ENCODE results near the gene ZNF716.
"Not testable (repeated sequence)": the region's sequence is repeated elsewhere in the genome, so short reads cannot be mapped to it uniquely, and the experiment has no call there.

ZNF716 gene

DNA sequence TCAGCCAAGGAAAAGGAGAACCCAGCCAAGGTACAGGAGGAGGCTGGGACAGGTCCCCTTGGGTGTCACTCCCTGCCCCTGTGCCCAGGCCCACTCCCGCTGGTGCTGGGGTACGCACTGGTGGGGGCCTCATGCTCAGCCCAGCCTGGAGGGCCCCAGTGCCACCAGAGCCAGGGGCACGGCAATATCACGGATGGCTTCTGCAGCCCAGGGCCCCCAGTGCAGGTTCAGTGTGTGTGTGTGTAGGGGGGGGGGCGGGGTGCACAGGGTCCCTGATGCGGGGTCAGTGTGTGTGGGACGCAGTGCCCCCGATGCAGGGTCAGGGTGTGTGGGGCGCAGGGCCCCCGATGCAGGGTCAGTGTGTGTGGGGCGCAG is 23.4 kb upstream of the ZNF716 start:
- DNase-seq = no peak

DNA sequence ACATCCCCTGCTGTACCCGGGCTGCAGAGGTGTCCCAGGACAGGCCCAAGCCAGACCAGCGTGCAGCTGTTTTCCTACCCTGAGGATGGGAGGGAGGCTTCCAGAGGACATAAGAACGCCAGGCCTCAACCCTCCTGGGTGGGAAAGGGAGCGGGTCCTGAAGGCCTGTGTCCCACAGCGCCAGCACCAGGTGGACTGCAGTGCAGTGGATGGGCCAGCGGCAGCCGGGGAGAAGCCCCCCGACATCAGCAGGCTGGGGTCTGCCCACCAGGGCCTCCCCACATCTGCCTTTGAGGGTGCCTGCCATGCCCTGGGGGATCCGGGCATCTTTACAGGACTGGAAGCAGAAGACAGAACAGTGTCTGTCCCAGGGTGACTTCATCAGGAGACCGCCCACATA is 22.8 kb upstream of the ZNF716 start:
- DNase-seq = no peak

DNA sequence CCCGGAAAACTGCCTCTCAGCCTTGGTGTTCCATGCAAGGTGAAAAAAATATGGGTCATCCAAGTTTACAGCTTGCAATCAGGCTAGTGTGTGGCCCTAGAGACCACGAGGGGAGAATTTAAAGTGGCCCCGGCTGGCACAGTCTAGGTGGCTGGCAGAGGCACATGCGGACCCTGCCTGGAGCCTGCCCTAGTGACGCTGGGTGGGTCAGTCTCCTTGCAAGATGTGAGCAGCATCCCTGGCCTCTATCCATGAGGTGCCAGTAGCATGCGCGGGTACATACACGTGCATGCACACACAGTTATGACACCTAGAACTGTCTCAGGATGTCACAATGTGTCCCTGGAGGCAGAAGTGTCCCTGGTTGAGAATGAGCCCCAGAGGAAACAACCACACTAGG is 22.4 kb upstream of the ZNF716 start:
- no peak for DNase-seq

DNA sequence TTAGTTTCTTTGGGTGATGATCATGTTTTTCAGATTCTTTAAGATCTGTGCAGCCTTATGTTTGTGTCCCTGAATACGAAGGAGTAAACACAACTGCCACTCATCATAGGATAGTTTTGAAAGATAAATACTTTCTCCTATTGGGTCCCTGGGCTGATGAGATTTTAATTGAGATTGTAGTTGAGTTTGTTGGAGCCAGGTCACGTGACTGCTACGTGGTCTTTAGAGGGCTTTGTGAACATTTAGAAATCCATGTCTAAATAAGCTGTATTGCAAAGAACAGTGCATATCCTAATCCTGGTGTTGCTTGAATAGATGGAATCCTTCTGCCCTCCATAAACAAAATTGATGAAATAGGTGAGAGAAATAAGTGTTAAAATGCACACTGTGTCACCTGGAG is 17.4 kb upstream of the ZNF716 start:
- DNase-seq = no peak

DNA sequence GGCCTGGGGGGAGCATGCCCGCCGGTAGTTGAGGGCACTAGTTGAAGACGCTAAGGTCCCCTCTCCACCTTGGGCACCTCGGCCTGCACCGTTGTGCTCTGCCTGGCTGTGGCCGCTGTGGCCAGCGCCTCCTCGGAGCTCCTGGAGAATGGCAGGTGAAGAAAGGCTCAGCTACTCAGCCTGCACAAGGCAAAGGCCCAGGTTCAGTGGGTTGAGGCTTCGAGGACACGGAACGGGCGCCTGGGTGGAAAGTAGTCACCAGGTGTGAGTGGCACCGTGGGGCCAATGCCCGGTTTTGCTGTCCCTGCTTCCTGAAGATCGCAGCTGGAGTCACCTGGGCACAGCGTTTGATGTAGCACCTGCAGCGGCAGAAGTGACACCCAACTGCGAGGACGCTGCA is 12.4 kb upstream of the ZNF716 start:
- DNase-seq = no peak

DNA sequence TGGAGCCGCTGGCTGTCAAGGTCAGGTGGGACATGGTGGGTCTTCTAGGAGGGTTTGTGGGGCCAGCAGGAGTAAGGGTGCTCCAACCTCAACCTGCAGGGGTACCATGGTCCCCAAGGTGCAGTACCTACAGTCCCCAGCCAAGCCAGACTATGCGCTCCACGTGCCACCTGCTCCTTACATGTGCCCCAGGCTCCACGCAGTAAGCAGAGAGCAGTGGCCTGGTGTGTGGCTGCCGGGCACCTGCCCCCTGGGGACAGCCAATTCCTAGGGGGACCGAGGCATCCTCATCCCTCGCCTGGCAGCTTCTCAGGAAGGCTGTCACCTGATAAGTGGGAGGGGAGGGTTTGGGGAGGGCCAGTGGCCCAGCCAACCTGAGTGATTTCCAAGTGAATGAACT is 11.7 kb upstream of the ZNF716 start:
- no peak for DNase-seq

DNA sequence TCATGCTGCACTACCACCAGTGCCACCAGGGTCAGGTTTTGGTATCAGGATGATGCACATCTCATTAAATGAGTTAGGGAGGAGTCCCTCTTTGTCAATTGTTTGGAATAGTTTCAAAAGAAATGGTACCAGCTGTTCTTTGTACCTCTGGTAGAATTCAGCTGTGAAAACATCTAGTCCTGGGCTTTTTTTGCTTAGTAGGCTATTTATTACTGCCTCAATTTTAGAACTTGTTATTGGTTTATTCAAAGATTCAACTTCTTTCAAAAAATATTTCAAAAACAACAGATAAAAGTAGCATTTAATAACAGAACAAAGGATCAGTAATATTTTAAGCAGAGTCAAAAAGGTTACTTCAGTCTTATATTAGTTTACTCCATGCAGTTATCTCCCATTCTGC is 6.4 kb upstream of the ZNF716 start:
- no peak for DNase-seq

DNA sequence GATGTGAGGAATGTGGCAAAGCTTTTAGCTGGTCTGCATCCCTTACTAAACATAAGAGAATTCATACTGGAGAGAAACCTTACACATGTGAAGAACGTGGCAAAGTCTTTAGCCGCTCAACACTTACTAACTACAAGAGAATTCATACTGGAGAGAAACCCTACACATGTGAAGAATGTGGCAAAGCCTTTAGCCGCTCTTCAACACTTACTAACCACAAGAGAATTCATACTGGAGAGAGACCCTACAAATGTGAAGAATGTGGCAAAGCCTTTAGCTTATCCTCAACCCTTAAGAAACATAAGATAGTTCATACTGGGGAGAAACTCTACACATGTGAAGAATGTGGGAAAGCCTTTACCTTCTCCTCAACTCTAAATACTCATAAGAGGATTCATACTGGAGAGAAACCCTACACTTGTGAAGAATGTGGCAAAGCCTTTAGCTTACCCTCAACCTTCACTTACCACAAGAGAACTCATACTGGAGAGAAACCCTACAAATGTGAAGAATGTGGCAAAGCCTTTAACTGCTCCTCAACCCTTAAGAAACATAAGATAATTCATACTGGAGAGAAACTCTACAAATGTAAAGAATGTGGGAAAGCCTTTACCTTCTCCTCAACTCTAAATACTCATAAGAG is 19.3 kb downstream of the ZNF716 start:
- DNase-seq = not testable (repeated sequence)

DNA sequence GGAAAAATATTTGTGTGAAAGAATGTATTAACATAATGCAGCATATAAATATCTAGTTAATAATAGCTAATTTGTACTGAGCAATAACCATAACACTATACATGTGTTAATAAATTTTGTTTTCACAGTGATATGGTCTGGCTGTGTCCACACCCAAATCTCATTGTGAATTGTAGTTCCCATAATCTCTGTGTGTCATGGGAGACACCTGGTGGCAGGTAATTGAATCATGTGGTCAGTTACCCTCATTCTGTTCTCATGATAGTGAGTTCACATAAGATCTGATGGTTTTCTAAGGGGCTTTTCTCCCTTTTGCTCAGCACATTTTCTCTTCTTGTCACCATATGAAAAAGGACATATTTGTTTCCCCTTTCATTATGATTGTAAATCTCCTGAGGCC is 30.3 kb downstream of the ZNF716 start:
- not testable (repeated sequence) for DNase-seq

DNA sequence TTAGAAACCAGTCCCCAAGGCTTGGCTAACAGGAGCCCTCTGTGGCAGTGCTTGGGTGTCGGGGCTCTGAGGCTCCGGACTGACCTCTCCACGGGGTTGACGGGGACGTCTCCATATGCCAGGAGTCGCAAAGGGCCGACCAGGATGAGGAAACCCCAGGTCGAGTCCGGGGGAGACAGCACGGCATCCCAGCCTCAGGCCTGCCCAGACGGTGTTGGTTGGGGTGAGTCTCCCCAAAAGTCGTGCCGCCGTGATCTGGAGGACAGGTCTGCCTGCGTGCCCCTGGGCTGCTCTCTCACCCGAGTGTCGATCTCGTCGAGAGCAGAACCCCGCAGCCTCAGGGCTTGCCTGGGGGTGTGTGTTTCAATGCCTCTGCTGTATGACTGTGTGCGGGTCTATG is 35.0 kb downstream of the ZNF716 start:
- not testable (repeated sequence) for DNase-seq

DNA sequence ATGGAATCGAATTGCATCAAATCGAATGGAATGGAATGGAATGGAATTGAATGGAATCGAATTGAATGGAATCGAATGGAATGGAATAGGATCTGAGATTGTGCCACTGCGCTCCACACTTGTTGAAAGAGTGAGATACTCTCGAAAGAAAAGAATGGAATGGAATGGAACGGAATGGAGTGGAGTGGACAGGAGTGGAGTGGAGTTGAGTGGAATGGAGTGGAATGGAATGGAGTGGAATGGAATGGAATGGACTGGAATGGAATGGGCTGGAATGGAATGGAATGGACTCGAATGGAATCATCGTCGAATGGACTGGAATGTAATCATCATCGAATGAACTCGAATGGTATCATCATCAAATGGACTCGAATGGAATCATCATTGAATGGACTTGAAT is 38.0 kb downstream of the ZNF716 start:
- no peak for DNase-seq

DNA sequence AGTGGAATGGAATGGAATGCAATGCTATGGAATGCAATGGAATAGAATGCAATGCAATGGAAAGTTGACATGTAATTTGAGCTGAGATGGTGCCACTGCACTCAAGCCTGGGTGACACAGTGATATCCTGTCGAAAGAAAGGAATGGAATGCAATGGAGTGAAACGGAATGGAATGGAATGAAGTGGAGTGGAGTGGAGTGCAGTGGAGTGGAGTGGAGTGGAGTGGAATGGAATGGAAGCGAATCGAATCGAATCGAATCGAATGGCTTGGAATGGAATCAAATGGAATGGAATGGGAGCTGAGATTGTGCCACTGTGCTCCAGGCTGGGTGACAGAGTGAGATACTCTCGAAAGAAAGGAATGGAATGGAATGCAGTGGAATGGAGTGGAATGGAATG is 45.1 kb downstream of the ZNF716 start:
- not testable (repeated sequence) for DNase-seq

DNA sequence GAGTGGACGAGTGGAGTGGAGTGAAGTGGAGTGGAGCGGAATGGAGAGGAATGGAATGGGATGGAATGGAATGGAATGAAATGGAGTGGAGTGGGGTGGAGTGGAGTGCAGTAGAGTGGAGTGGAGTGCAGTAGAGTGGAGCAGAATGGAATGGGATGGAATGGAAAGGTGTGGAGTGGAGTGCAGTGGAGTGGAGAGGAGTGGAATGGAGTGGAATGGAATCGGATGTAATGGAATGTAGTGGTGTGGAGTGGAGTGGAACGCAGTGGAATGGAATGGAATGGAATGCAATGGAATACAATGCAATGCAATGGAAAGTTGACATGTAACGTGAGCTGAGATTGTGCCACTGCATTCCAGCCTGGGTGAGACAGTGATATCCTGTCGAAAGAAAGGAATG is 46.4 kb downstream of the ZNF716 start:
- no peak for DNase-seq

DNA sequence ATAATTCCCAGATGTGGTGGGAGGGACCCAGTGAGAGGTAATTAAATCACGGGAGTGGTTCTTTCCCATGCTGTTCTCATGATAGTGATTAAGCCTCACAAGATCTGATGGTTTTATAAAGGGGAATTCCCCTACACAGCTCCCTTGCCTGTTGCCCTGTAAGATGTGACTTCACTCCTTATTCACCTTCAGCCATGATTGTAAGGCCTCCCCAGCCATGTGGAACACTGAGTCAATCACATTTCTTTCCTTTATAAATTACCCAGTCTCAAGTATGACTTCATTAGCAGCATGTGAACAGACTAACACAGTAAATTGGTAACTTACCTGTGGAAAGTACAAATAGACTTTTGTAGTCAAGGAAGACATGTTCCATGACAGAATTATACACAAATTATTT is 55.2 kb downstream of the ZNF716 start:
- DNase-seq = no peak

All from SW 1271 (cell line).